Activated T-helper 1 cell treated with anti-CD3 and anti-CD28 coated beads, Interleukin-2, amount 50 U/mL, for 16 hours (primary cell): Measurements from ENCODE around the gene PPP2R1B.

Source experiments
- DNase-seq, 2 donors: peaks; one replicate each; pipeline ENCODE4 v3.0.0-alpha.2; 2020; ENCODE audit warnings: low read depth in 1 of 2, low spot score in 1 of 2

The PPP2R1B gene

DNA sequence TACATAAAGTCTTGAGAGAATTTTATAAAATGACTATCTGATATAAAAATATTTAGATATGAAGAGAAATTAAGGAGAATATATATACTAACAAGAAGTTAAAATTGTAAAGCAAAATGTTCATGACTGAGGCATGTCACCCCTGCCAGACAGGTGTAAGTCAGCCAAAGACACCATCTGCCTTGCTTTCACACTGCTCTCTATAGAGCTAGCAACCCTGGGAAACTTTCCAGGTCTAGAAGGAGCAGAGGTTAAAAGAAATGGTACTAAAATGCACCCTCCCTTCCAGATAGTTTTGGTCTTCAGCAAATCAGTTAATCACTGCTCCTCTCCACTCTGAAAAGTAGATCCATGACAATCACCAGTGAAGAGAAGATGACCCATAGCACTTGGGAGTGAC, 16.5 kb downstream of the PPP2R1B start:
- DNase-seq, result no peak

GRCh38 chr11:111748035-111748804, 18.0 kb downstream of the PPP2R1B start:
- DNase-seq, result no peak

- DNase-seq, result no peak
These were observed 20.3 kb downstream of the PPP2R1B start for GRCh38 chr11:111745719-111746504.

- DNase-seq, result no peak
These were observed 22.5 kb downstream of the PPP2R1B start for GRCh38 chr11:111743700-111744099.

- DNase-seq, result no peak
These were observed 24.4 kb downstream of the PPP2R1B start for GRCh38 chr11:111741751-111742150.

- no peak for DNase-seq
These were observed 26.9 kb downstream of the PPP2R1B start for GRCh38 chr11:111739299-111739698.

DNA sequence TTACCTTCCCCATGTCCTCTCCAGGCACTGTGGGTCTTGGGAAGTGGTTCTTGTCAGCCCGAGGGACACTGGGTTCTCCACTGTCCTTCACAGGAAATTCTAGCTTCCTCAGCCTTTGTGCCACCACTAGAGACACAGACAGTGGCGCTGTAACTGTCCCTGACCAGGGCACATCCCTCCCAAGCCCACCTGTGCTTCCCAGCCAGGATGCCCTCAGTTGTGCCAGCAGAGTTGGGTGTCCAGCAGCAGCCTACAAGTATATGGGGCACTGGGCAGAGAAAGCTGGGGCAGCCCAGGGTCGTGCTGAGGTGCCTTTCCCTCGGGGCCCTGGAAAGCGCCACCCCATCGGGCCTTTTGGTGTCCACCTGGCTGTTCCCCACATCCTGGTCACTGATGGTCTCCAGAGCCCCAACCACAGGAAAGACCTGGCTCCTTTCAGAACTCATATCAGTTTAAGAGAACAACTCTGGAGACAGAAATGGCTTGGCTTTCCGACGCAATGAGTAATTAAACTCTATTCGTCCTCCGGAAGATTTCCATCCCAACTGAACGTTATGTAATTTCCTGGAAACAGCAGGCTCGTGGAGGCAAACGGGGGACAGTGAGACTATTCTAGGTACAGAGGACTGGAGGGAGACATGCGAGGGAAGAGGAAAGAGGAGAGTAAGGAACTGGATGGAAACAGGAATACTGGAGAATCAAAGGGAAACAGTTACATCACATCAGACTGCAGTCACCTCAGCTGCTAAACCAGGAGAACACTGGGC, 28.6 kb downstream of the PPP2R1B start:
- no peak for DNase-seq

- no peak for DNase-seq
These were observed 29.4 kb downstream of the PPP2R1B start for GRCh38 chr11:111736621-111737443.

GRCh38 chr11:111736181-111736590, 30.0 kb downstream of the PPP2R1B start:
- no peak for DNase-seq

GRCh38 chr11:111735262-111736116, 30.7 kb downstream of the PPP2R1B start:
- DNase-seq, result no peak

- DNase-seq, result no peak
These were observed 31.3 kb downstream of the PPP2R1B start for GRCh38 chr11:111734954-111735261.

DNA sequence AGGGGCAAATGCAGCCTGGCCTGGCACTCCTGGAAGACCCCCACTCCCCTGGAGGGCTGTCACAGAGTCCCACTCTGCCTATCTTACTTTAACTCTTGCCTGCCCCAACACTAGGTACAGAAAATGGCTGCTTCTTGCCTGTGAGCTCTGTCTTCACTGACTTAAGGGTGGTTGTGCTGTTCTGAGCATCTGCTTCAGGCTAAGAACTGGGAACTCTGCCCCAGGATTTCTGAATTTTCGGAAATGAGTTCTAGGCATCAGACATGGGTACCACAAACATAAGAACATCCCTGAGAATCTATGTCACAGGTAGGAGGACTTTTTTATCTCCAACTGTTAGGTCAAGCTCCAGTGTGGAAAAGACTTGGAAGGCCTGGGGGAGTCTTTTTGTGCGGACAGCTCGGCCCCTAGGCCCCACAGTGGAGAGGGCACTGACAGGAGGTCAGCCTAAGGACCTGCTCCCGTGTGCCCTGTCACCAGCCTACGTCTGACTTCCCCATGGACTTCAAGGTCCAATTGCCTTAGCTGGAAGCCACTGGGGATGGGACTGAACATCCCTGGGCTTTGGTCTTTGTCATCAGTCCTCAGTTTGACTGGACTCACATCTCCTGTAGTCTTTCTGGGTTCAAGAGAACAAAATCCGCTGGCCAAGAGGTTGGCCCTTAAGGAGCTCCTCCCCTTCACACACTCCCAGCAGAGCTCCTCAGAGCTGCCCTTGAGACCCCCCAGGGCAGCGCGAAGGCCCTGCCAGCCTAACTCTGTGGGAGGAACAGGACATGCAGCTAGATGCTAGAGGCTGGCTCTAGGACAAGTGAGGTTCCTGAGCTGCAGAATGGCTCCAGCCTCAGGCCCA, 31.9 kb downstream of the PPP2R1B start:
- DNase-seq, result no peak

DNA sequence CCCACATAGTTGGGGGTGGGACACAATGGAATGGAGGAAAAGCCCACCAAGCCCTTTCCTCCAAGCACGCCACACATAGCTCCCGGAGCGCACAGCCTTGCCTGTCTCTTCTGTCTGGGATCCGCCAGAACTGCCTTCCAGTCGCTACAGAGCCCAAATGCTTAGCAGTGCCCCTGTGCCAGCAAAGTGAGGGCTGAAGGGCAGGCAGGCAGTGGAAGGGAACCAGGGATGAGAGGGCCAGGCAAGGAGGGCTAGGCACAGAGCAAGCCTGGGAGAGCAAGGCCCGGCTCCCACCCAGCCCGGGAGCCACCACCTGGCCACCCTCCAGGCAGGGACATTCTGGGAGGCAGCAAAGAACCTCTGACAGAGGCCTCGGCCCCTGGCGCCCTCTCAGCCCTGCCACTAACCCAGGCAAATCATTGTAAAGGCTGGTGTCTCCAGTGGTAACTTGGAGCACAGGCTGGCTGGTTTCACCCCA, 32.5 kb downstream of the PPP2R1B start:
- DNase-seq, result no peak

- DNase-seq, result no peak
These were observed 33.2 kb downstream of the PPP2R1B start for GRCh38 chr11:111733016-111733415.

DNA sequence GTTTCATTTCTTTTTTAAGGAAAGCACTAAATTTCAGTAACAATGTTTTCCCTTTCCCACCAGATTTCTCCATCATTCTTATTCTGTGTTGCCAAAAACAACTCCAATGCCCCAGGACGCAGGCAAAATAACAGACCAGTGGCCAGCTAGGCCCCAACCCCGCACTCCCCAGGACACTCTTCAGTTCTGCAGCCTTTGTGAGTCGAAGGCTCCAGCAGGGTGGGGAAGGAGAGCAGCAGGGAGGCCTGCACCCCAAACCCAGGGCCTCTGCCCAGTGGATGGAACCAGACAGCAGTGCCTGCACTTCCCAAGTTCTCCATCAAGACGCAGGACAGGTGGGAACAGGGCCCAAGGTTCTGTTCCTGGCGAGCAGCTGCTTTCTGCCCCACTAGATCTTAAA, 34.4 kb downstream of the PPP2R1B start:
- no peak for DNase-seq

DNA sequence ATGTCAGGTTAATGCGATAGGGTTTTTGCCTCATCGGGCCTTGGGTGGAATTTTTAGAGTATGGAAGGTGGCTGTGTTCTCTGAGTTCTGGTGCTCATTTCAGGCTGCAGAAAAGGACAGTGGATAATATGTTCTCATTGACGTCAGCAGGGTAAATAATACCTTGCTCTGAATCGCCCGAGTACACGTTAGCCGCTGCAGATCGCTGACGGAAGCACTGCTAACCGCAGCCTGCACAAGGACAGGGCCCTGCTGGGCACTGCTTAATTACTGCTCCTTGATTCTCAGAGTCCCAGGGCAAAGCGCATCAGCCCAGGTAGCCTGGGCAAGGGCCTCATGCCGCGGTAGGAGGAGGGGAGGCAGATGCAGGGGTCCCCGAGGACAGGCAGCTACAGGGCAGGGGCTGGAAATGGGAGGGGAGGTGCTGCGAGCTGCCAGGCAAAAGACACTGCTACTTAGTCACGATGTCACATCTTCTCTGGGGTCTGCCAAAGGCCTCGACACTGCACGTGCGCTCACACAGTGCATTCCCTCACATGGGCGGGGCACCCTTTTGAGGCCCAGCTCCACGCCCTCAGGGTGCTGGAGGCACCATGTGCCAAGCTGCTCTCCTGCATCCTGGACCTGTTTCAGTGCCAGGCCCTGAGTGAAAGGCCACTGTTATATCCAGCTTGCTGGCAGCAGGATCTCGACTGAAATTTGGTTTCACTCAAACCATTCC, 35.2 kb downstream of the PPP2R1B start:
- DNase-seq, result no peak

DNA sequence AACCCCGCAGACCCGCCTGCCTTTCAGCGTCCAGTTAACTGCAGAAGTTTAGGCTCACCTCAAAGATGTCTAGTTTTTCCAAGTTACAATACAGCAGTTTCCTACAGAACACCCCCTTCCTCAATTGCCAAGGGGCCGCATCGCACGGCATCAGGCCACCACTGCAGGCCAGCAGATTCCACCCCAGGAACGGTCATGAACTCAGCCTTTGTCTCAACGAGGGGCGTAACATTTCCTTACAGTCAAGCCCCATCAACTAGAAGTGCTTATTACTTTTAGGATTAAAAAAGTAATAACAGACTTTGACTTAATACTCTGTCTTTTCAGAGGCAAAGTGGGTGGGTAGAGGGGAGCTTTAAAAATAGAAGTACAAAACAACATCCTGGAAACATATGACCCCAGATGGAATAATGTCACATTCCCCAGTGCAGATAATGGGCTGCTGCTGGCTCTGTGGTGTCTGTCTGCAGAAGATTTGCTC, 36.3 kb downstream of the PPP2R1B start:
- no peak for DNase-seq
